GM21360 (cell line): ENCODE data around the gene ATL2.
A peak's percentile ranks its signal among the peaks of the same experiment; 100 is the strongest.
"Not testable (repeated sequence)": the region's sequence is repeated elsewhere in the genome, so short reads cannot be mapped to it uniquely, and the experiment has no call there.

Experiments
- ATAC-seq: cut with Tn5 transposase; IDR thresholded peaks from one replicate; pipeline ENCODE4 v1.9.1; 2021; ENCODE audit warnings: mild to moderate bottlenecking, moderate library complexity; ENCODE audit not compliant: unreplicated experiment

The ATL2 gene

GRCh38 chr2:38394041-38394440, 17.0 kb upstream of the ATL2 start:
- ATAC-seq = no peak

- ATAC-seq = no peak
Observed at GRCh38 chr2:38390947-38391346, 13.9 kb upstream of the ATL2 start.

- ATAC-seq = no peak
Observed at GRCh38 chr2:38387887-38388286, 10.8 kb upstream of the ATL2 start.

- ATAC-seq = no peak
Observed at GRCh38 chr2:38386821-38387220, 9.7 kb upstream of the ATL2 start.

- no peak for ATAC-seq
Observed at GRCh38 chr2:38386377-38386776, 9.3 kb upstream of the ATL2 start.

- ATAC-seq = no peak
Observed at GRCh38 chr2:38384338-38384737, 7.3 kb upstream of the ATL2 start.

GRCh38 chr2:38383741-38384140, 6.7 kb upstream of the ATL2 start:
- ATAC-seq = not testable (repeated sequence)

GRCh38 chr2:38381381-38382143, 4.5 kb upstream of the ATL2 start:
- ATAC-seq = no peak

- no peak for ATAC-seq
Observed at GRCh38 chr2:38380397-38381130, 3.5 kb upstream of the ATL2 start.

- ATAC-seq = peak; percentile 69
Observed at GRCh38 chr2:38376346-38377049, 575 bp downstream of the ATL2 start.

- no peak for ATAC-seq
Observed at GRCh38 chr2:38375696-38376345, 1.3 kb downstream of the ATL2 start.

GRCh38 chr2:38374984-38375383, 2.1 kb downstream of the ATL2 start:
- ATAC-seq = no peak

- no peak for ATAC-seq
Observed at GRCh38 chr2:38371235-38371634, 5.8 kb downstream of the ATL2 start.

- no peak for ATAC-seq
Observed at GRCh38 chr2:38370664-38371063, 6.4 kb downstream of the ATL2 start.

- ATAC-seq = no peak
Observed at GRCh38 chr2:38362232-38362631, 14.8 kb downstream of the ATL2 start.

GRCh38 chr2:38360177-38360576, 16.9 kb downstream of the ATL2 start:
- ATAC-seq = no peak

GRCh38 chr2:38353402-38353801, 23.7 kb downstream of the ATL2 start:
- no peak for ATAC-seq

GRCh38 chr2:38352336-38352735, 24.7 kb downstream of the ATL2 start:
- ATAC-seq = no peak

GRCh38 chr2:38345323-38346038, 31.6 kb downstream of the ATL2 start:
- ATAC-seq = no peak

- no peak for ATAC-seq
Observed at GRCh38 chr2:38344813-38345212, 32.3 kb downstream of the ATL2 start.

- ATAC-seq = no peak
Observed at GRCh38 chr2:38343212-38343611, 33.9 kb downstream of the ATL2 start.
